GM12878 (cell line): ENCODE results near the gene ZNF48. TPM values are rescaled to one million over a fixed set of nuclear protein-coding genes. Genes with fewer than 3 reads are reported as not detected.

ENCODE experiments used
- ATAC-seq: fragments of 200-7000 bp; cut with Tn5 transposase; 3 replicates; pipeline ENCODE4 v1.9.1; 2020; ENCODE audit warnings: mild to moderate bottlenecking, moderate library complexity
- BruUV-seq: library from RNA; stranded (reverse); fragments of 400-500 nt; replicated peaks from 2 replicates; lab custom pipeline; 2021; lab: Mats Ljungman, UMichigan
- CTCF ChIA-PET: fragments of 300-600 bp; sonication (Branson Sonifier 250); formaldehyde crosslinking; extraction: SDS; loops from one replicate; lab custom pipeline; 2021; ENCODE audit warnings: inconsistent platforms; lab: Yijun Ruan, JAX
- POLR2A ChIA-PET: fragments of 350-600 bp; formaldehyde crosslinking; extraction: SDS; loops from one replicate; lab custom pipeline; 2021; ENCODE audit warnings: inconsistent platforms; lab: Charles Lee
- RAD21 ChIA-PET: fragments of 300-600 bp; sonication (Branson Sonifier 250); formaldehyde crosslinking; loops from one replicate; lab custom pipeline; 2023; ENCODE audit warnings: antibody characterized with exemption; ENCODE audit not compliant: unreplicated experiment; lab: Charles Lee
- SMC1A ChIA-PET: fragments of 300-600 bp; sonication (Branson Sonifier 250); formaldehyde crosslinking; loops from one replicate; lab custom pipeline; 2023; ENCODE audit not compliant: unreplicated experiment, uncharacterized antibody; lab: Charles Lee
- DNase-seq: peaks from one replicate; pipeline ENCODE4 v3.0.0-alpha.2; 2011; ENCODE audit warnings: low read depth, low spot score
- FAIRE-seq: peaks from 3 replicates; lab custom pipeline; 2011; peaks lifted over from hg19 to GRCh38; lab: Jason Lieb, UNC
- H2AFZ ChIP-seq: 2 replicates; pipeline ENCODE4 v1.6.0; 2011; ENCODE audit warnings: low read depth, low read length, control low read depth; ENCODE audit not compliant: control insufficient read depth
- H3K27ac ChIP-seq: 2 replicates; pipeline ENCODE4 v1.5.1; 2011; ENCODE audit warnings: control low read depth; ENCODE audit not compliant: control insufficient read depth, insufficient read depth
- H3K27me3 ChIP-seq, 2 experiments: replicated peaks in 1 of 2; 2 replicates each; pipeline versions ENCODE4 v1.6.0 to v1.6.1; 2011; ENCODE audit warnings: low read length in 1 of 2; ENCODE audit not compliant: control insufficient read depth in 2 of 2, insufficient read depth in 2 of 2
- H3K36me3 ChIP-seq, 2 experiments: 2 replicates each; pipeline ENCODE4 v1.5.1; 2011; ENCODE audit warnings: low read length in 1 of 2; ENCODE audit not compliant: control insufficient read depth in 2 of 2, insufficient read depth in 2 of 2
- H3K4me1 ChIP-seq: 2 replicates; pipeline ENCODE4 v1.6.1; 2011; ENCODE audit warnings: mild to moderate bottlenecking, low read length, moderate library complexity, mixed read lengths; ENCODE audit not compliant: control insufficient read depth, insufficient read depth
- H3K4me2 ChIP-seq: 2 replicates; pipeline ENCODE4 v1.6.0; 2011; ENCODE audit warnings: control low read depth; ENCODE audit not compliant: control insufficient read depth, insufficient read depth
- H3K4me3 ChIP-seq: fragments of 200-600 bp; sonication (generic); 2 replicates; pipeline ENCODE4 v1.5.1; 2016
- H3K79me2 ChIP-seq: 2 replicates; pipeline ENCODE4 v1.6.0; 2011; ENCODE audit warnings: low read length; ENCODE audit not compliant: control insufficient read depth, insufficient read depth
- H3K9ac ChIP-seq: 2 replicates; pipeline ENCODE4 v1.8.0; 2011; ENCODE audit warnings: low read length, control low read depth, mixed read lengths; ENCODE audit not compliant: control insufficient read depth, insufficient read depth
- H3K9me3 ChIP-seq: replicated peaks from 3 replicates; pipeline ENCODE4 v1.5.1; 2011; ENCODE audit warnings: mild to moderate bottlenecking, low read length; ENCODE audit not compliant: control insufficient read depth, insufficient read depth
- H4K20me1 ChIP-seq: 2 replicates; pipeline ENCODE4 v1.6.0; 2011; ENCODE audit not compliant: control insufficient read depth, insufficient read depth
- CHD1 ChIP-seq: IDR thresholded peaks from 2 replicates; pipeline ENCODE4 v1.6.1; 2012; ENCODE audit warnings: low read depth, low read length, improper control_type of control experiment
- EGR1 ChIP-seq, 2 experiments: IDR thresholded peaks; 1 replicate in 1 of 2; 2 replicates in 1 of 2; pipeline ENCODE4 v1.6.1; 2011 to 2012; ENCODE audit warnings: low read depth in 2 of 2, low read length in 2 of 2, borderline replicate concordance in 1 of 2, mild to moderate bottlenecking in 1 of 2, moderate library complexity in 1 of 2
- HDAC2 ChIP-seq: fragments of 200-600 bp; sonication (generic); IDR thresholded peaks from 2 replicates; pipeline ENCODE4 v1.6.1; 2017
- KDM1A ChIP-seq: fragments of 200-600 bp; sonication (generic); IDR thresholded peaks from 2 replicates; pipeline ENCODE4 v1.6.1; 2016; ENCODE audit warnings: borderline replicate concordance
- MEF2A ChIP-seq: IDR thresholded peaks from 2 replicates; pipeline ENCODE4 v1.6.1; 2011; ENCODE audit warnings: low read depth, mild to moderate bottlenecking, low read length, moderate library complexity; ENCODE audit not compliant: insufficient read depth
- NFYA ChIP-seq: IDR thresholded peaks from 2 replicates; pipeline ENCODE4 v1.6.1; 2011; ENCODE audit warnings: low read depth, mild to moderate bottlenecking, low read length, improper control_type of control experiment, borderline replicate concordance
- WGBS: methylation state at CpG from one replicate; pipeline ENCODE4 v1.1.6; 2016; ENCODE audit warnings: low lambda C conversion rate; ENCODE audit not compliant: insufficient replicate concordance, insufficient coverage; ENCODE audit errors: missing lambda C conversion rate; 5-methylcytosine and 5-hydroxymethylcytosine counted together
- in situ Hi-C: fragments of 300-500 bp; cut with MboI; formaldehyde crosslinking; loops from 9 replicates; pipeline ENCODE4 v1.14.3; 2018; ENCODE audit warnings: mixed read lengths
- intact Hi-C: fragments of 100-400 bp; cut with micrococcal nuclease; formaldehyde crosslinking; loops from one replicate; pipeline ENCODE4 v1.14.2; 2022; ENCODE audit not compliant: unreplicated experiment
- polyA plus RNA-seq, 11 experiments: library from polyadenylated mRNA; depleted of rRNA in 4 of 11; unstranded in 6 of 11; stranded (reverse) in 5 of 11; fragments of >200 nt; fragmentation: Nextera tagmentation in 4 of 11; fragmentation: Illumina TruSeq in 1 of 11; extraction: Ambion mirVana in 4 of 11; extraction: Trizol in 1 of 11; gene quantifications; 1 replicate in 1 of 11; 2 replicates in 10 of 11; pipeline versions ENCODE4 v1.2.1 to v1.2.3, GENCODE V29; 2011 to 2016; ENCODE audit warnings: inconsistent platforms in 2 of 11, missing spikeins in 2 of 11, low read depth in 1 of 11
- total RNA-seq, 4 experiments: library from RNA; depleted of rRNA in 3 of 4; stranded (reverse); fragments of >200 nt in 3 of 4; fragmentation: Illumina TruSeq in 1 of 4; extraction: Trizol in 1 of 4; gene quantifications; 2 replicates each; pipeline versions ENCODE4 v1.2.1 to v1.2.3, GENCODE V29; 2013 to 2021
- TF ChIP-seq, protein P1 (sequence below), 3 experiments: IDR thresholded peaks in 2 of 3; conservative IDR thresholded peaks in 1 of 3; 2 replicates each; pipeline ENCODE4 v1.5.1; 2011; ENCODE audit warnings: low read depth in 3 of 3, low read length in 3 of 3, mild to moderate bottlenecking in 3 of 3, control low read depth in 2 of 3, moderate library complexity in 2 of 3, inconsistent platforms in 1 of 3, mixed read lengths in 1 of 3; ENCODE audit not compliant: control insufficient read depth in 2 of 3, insufficient read depth in 1 of 3; ENCODE audit errors: extremely low read depth in 1 of 3
- TF ChIP-seq, protein P2 (sequence below): fragments of 450-650 bp; conservative IDR thresholded peaks from 2 replicates; pipeline ENCODE4 v1.6.1; 2017; ENCODE audit warnings: mild to moderate bottlenecking, moderate library complexity

The ZNF48 gene
- total and polyA plus RNA-seq, 10 of the 15 experiments (the other 5 are each of a cell fraction or from before 2014, with no cell fraction given), result 0.14 to 12.0 (median 4.2) TPM

DNA sequence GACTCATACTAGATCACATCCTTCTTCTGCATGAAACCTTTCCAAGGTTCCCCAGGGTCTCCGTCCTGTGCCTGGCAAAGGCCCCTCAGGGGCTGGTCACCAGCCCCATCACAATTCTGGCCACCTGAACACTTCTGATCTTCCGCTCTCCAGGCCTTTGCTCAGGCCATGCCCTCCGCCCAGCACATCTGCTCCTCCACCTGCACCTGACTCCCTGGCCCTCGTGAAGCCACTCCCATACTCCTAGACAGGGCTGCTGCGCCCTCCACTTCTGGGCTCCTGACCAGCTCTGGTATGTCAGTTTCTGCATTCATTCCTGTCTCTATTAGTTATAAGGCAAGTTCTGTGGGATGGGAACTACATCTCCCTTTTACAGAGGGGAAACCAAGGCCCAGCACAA, 22.5 kb upstream of the ZNF48 start:
- intact Hi-C loops, result no loop called here
- Histone ChIP-seq H3K27me3 (no peaks in the 10 kb centered on the region), H3K4me1 (peaks cover 17% of the 10 kb centered on the region), H3K27ac (no peak overlapping the region), H3K36me3 (no peaks in the 10 kb centered on the region), H2AFZ (no peak overlapping the region)
- FAIRE-seq (no peak), ATAC-seq (no peak)
- ChIA-PET POLR2A (interaction anchor here (0.6 to 2.3 kb wide), 2 partner anchors 23 to 286 kb away, joined by 5 to 9 read pairs; partner anchors contain the start of gene FBRS), RAD21 (no interaction called here), SMC1A (no interaction called here)
- 97% methylated on average over 5 of the region's 5 CpGs for WGBS
- TF ChIP-seq, protein P1, sequence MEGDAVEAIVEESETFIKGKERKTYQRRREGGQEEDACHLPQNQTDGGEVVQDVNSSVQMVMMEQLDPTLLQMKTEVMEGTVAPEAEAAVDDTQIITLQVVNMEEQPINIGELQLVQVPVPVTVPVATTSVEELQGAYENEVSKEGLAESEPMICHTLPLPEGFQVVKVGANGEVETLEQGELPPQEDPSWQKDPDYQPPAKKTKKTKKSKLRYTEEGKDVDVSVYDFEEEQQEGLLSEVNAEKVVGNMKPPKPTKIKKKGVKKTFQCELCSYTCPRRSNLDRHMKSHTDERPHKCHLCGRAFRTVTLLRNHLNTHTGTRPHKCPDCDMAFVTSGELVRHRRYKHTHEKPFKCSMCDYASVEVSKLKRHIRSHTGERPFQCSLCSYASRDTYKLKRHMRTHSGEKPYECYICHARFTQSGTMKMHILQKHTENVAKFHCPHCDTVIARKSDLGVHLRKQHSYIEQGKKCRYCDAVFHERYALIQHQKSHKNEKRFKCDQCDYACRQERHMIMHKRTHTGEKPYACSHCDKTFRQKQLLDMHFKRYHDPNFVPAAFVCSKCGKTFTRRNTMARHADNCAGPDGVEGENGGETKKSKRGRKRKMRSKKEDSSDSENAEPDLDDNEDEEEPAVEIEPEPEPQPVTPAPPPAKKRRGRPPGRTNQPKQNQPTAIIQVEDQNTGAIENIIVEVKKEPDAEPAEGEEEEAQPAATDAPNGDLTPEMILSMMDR (IDR thresholded peaks at IDR 0.05 in 2 of 3, conservative IDR thresholded peaks at IDR 0.05 in 1 of 3; ENCODE audit: control insufficient read depth in 2 of 3, extremely low read depth in 1 of 3, insufficient read depth in 1 of 3, low read depth in 3 of 3, low read length in 3 of 3), result no peak
- TF ChIP-seq CHD1 (no peak), MEF2A (no peak), EGR1 (IDR thresholded peaks at IDR 0.05; ENCODE audit: borderline replicate concordance in 1 of 2, low read depth in 2 of 2, low read length in 2 of 2) (no peak), NFYA (no peak), HDAC2 (no peak), KDM1A (no peak)
- TF ChIP-seq, protein P2, sequence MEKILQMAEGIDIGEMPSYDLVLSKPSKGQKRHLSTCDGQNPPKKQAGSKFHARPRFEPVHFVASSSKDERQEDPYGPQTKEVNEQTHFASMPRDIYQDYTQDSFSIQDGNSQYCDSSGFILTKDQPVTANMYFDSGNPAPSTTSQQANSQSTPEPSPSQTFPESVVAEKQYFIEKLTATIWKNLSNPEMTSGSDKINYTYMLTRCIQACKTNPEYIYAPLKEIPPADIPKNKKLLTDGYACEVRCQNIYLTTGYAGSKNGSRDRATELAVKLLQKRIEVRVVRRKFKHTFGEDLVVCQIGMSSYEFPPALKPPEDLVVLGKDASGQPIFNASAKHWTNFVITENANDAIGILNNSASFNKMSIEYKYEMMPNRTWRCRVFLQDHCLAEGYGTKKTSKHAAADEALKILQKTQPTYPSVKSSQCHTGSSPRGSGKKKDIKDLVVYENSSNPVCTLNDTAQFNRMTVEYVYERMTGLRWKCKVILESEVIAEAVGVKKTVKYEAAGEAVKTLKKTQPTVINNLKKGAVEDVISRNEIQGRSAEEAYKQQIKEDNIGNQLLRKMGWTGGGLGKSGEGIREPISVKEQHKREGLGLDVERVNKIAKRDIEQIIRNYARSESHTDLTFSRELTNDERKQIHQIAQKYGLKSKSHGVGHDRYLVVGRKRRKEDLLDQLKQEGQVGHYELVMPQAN, result no peak
- TF ChIP-seq, all 136 proteins: peak for 0
- Histone ChIP-seq H4K20me1 (peaks cover 7% of the 10 kb centered on the region), H3K4me3 (no peak overlapping the region), H3K9ac (no peak overlapping the region), H3K9me3 (no peaks in the 10 kb centered on the region), H3K4me2 (no peak overlapping the region), H3K79me2 (peaks cover 22% of the 10 kb centered on the region)
- in situ Hi-C loops, result no loop called here
- CTCF ChIA-PET, result interaction anchor here (0.6 to 9.0 kb wide), 3 partner anchors 23 to 215 kb away, joined by 3 to 70 read pairs (median 11); partner anchors contain the start of genes ZNF48 and ZNF771
- no peak for DNase-seq
- no TSS peak for BruUV-seq
